HG02642 (cell line): ENCODE measurements around the gene STK39.

ENCODE experiments used
- ATAC-seq: cut with Tn5 transposase; IDR thresholded peaks from one replicate; pipeline ENCODE4 v1.9.1; 2021; ENCODE audit warnings: mild to moderate bottlenecking; ENCODE audit not compliant: unreplicated experiment, poor library complexity

Gene STK39

GRCh38 chr2:168210895-168211570 lies 36.4 kb downstream of the STK39 start:
- no peak for ATAC-seq

- ATAC-seq: no peak
Observed at GRCh38 chr2:168210216-168210894, 37.0 kb downstream of the STK39 start.

GRCh38 chr2:168208652-168209051 lies 38.7 kb downstream of the STK39 start:
- no peak for ATAC-seq

- no peak for ATAC-seq
Observed at GRCh38 chr2:168207851-168208250, 39.5 kb downstream of the STK39 start.

GRCh38 chr2:168203762-168204693 lies 43.4 kb downstream of the STK39 start:
- no peak for ATAC-seq

- ATAC-seq: no peak
Observed at GRCh38 chr2:168201584-168202116, 45.7 kb downstream of the STK39 start.

GRCh38 chr2:168200930-168201583 lies 46.3 kb downstream of the STK39 start:
- no peak for ATAC-seq

- ATAC-seq: no peak
Observed at GRCh38 chr2:168198476-168199207, 48.8 kb downstream of the STK39 start.

- no peak for ATAC-seq
Observed at GRCh38 chr2:168196764-168197180, 50.6 kb downstream of the STK39 start.

GRCh38 chr2:168194784-168195522 lies 52.4 kb downstream of the STK39 start:
- ATAC-seq: peak; percentile 90

GRCh38 chr2:168192839-168193616 lies 54.4 kb downstream of the STK39 start:
- no peak for ATAC-seq

- no peak for ATAC-seq
Observed at GRCh38 chr2:168191955-168192785, 55.2 kb downstream of the STK39 start.

GRCh38 chr2:168190590-168191336 lies 56.6 kb downstream of the STK39 start:
- no peak for ATAC-seq

- ATAC-seq: no peak
Observed at GRCh38 chr2:168189835-168190569, 57.4 kb downstream of the STK39 start.

GRCh38 chr2:168188002-168188401 lies 59.4 kb downstream of the STK39 start:
- no peak for ATAC-seq

- ATAC-seq: no peak
Observed at GRCh38 chr2:168186452-168186851, 60.9 kb downstream of the STK39 start.
